OCI-LY7 (cell line): ENCODE results near the gene CPS1. TPM values are rescaled to one million over a fixed set of nuclear protein-coding genes. Genes with fewer than 3 reads are reported as not detected.

Experiments
- BruUV-seq: library from RNA; stranded (reverse); fragments of 400-500 nt; replicated peaks from 2 replicates; lab custom pipeline; 2021; lab: Mats Ljungman, UMichigan
- CTCF ChIA-PET: fragments of 300-600 bp; sonication (Branson Sonifier 250); formaldehyde crosslinking; loops from one replicate; lab custom pipeline; 2022; ENCODE audit warnings: antibody characterized with exemption; ENCODE audit not compliant: unreplicated experiment; lab: Charles Lee
- POLR2A ChIA-PET: fragments of 300-600 bp; sonication (Branson Sonifier 250); formaldehyde crosslinking; loops from one replicate; lab custom pipeline; 2022; ENCODE audit warnings: antibody characterized with exemption; lab: Charles Lee
- DNase-seq: peaks from one replicate; pipeline ENCODE4 v3.0.0-alpha.2; 2015; ENCODE audit warnings: low spot score
- H2AFZ ChIP-seq: fragments of 200-600 bp; sonication (generic), shearing (Covaris generic); 2 replicates; pipeline ENCODE4 v1.6.1; 2014; ENCODE audit warnings: mild to moderate bottlenecking, antibody characterized with exemption, low read length, moderate library complexity
- H3K27ac ChIP-seq: fragments of 200-600 bp; sonication (generic); 2 replicates; pipeline ENCODE4 v1.5.1; 2014; ENCODE audit warnings: mixed run types, low read depth, mild to moderate bottlenecking, moderate library complexity, low read length, inconsistent platforms; ENCODE audit not compliant: poor library complexity, severe bottlenecking
- H3K36me3 ChIP-seq: fragments of 200-600 bp; sonication (generic); 2 replicates; pipeline ENCODE4 v1.6.1; 2014; ENCODE audit warnings: mild to moderate bottlenecking, antibody characterized with exemption, low read length, moderate library complexity, mixed read lengths; ENCODE audit not compliant: insufficient read depth
- H3K4me1 ChIP-seq: fragments of 200-600 bp; sonication (generic); 2 replicates; pipeline ENCODE4 v1.5.1; 2014; ENCODE audit warnings: mild to moderate bottlenecking, low read length; ENCODE audit not compliant: insufficient read depth, poor library complexity, severe bottlenecking
- H3K4me2 ChIP-seq: fragments of 200-600 bp; sonication (generic); 2 replicates; pipeline ENCODE4 v1.6.1; 2014; ENCODE audit warnings: mild to moderate bottlenecking, low read length
- H3K4me3 ChIP-seq: fragments of 200-600 bp; sonication (generic); 2 replicates; pipeline ENCODE4 v1.5.1; 2014; ENCODE audit warnings: mild to moderate bottlenecking, low read depth, low read length; ENCODE audit not compliant: poor library complexity, severe bottlenecking
- H3K79me2 ChIP-seq: fragments of 200-600 bp; sonication (generic); 2 replicates; pipeline ENCODE4 v1.6.1; 2016; ENCODE audit warnings: low read depth, mild to moderate bottlenecking, low read length, moderate library complexity, mixed read lengths; ENCODE audit not compliant: insufficient read depth
- H3K9me2 ChIP-seq: fragments of 200-600 bp; sonication (generic); 2 replicates; pipeline ENCODE4 v1.6.1; 2016; ENCODE audit warnings: mild to moderate bottlenecking, low read length, mixed read lengths; ENCODE audit not compliant: insufficient read depth
- H3K9me3 ChIP-seq: fragments of 200-600 bp; sonication (generic); 2 replicates; pipeline ENCODE4 v1.6.1; 2014; ENCODE audit warnings: mild to moderate bottlenecking, mixed run types, low read length, mixed read lengths
- H4K20me1 ChIP-seq: fragments of 200-600 bp; sonication (generic); 2 replicates; pipeline ENCODE4 v1.6.1; 2014; ENCODE audit warnings: mild to moderate bottlenecking, antibody characterized with exemption, low read length, moderate library complexity, mixed read lengths; ENCODE audit not compliant: insufficient read depth
- EZH2phosphoT487 ChIP-seq: fragments of 200-600 bp; sonication (generic); IDR thresholded peaks from 2 replicates; pipeline ENCODE4 v1.6.1; 2018; ENCODE audit warnings: low read depth, borderline replicate concordance, mild to moderate bottlenecking, mixed run types, antibody characterized with exemption, low read length, moderate library complexity, mixed read lengths
- intact Hi-C: fragments of 100-400 bp; cut with micrococcal nuclease; formaldehyde crosslinking; loops from one replicate; pipeline ENCODE4 v1.10.0; 2022; ENCODE audit not compliant: unreplicated experiment
- total RNA-seq, 2 experiments: library from RNA; depleted of rRNA in 1 of 2; stranded (reverse); fragments of >200 nt in 1 of 2; shearing (Covaris generic) in 1 of 2; gene quantifications; 2 replicates each; pipeline ENCODE4 v1.2.3, GENCODE V29; 2014 to 2022
- TF ChIP-seq, protein P1 (sequence below): fragments of 200-600 bp; sonication (generic); conservative IDR thresholded peaks from 2 replicates; pipeline ENCODE4 v1.5.1; 2014; ENCODE audit warnings: mild to moderate bottlenecking, antibody characterized with exemption, low read length, moderate library complexity, mixed read lengths

CPS1 gene
- total RNA-seq, 2 experiments from 2014 or later: 0.06 to 0.27 TPM

DNA sequence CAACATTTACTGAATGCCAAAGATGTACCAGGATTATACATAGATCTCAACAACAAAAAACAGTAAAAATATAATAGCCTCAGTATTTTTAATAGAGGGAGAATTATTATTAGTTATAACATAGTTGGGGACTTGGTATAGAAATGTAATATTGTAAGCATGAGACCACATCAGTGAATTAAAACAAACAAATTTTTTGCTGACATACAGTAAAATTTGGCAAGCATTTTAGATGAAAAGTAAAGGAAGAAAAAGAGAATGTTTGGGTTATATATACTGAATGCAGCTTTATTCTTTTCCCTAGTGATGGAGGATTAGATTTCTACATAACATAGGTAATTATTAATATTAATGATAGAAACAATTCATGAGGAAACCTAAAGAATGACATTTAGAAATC lies 10.9 kb downstream of the CPS1 start:
- intact Hi-C loops: no loop called here
- Histone ChIP-seq H3K27ac (no peak overlapping the region), H3K9me2 (no peaks in the 10 kb centered on the region), H2AFZ (no peak overlapping the region), H3K4me1 (no peaks in the 10 kb centered on the region), H3K36me3 (no peaks in the 10 kb centered on the region), H3K4me3 (no peak overlapping the region), H3K9me3 (no peaks in the 10 kb centered on the region), H3K4me2 (no peak overlapping the region), H4K20me1 (no peaks in the 10 kb centered on the region), H3K79me2 (no peaks in the 10 kb centered on the region)
- TF ChIP-seq EZH2phosphoT487: no peak
- TF ChIP-seq, protein P1, sequence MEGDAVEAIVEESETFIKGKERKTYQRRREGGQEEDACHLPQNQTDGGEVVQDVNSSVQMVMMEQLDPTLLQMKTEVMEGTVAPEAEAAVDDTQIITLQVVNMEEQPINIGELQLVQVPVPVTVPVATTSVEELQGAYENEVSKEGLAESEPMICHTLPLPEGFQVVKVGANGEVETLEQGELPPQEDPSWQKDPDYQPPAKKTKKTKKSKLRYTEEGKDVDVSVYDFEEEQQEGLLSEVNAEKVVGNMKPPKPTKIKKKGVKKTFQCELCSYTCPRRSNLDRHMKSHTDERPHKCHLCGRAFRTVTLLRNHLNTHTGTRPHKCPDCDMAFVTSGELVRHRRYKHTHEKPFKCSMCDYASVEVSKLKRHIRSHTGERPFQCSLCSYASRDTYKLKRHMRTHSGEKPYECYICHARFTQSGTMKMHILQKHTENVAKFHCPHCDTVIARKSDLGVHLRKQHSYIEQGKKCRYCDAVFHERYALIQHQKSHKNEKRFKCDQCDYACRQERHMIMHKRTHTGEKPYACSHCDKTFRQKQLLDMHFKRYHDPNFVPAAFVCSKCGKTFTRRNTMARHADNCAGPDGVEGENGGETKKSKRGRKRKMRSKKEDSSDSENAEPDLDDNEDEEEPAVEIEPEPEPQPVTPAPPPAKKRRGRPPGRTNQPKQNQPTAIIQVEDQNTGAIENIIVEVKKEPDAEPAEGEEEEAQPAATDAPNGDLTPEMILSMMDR: no peak
- BruUV-seq: no TSS peak
- no peak for DNase-seq
- CTCF ChIA-PET: no interaction called here
- POLR2A ChIA-PET: no interaction called here

- no peak for DNase-seq
- no TSS peak for BruUV-seq
- no peaks in the 10 kb centered on the region for H3K9me2 ChIP-seq
- no peaks in the 10 kb centered on the region for H4K20me1 ChIP-seq
- H2AFZ ChIP-seq: no peak overlapping the region
- ChIA-PET CTCF (no interaction called here), POLR2A (no interaction called here)
- H3K79me2 ChIP-seq: no peaks in the 10 kb centered on the region
- no peak overlapping the region for H3K27ac ChIP-seq
- no peaks in the 10 kb centered on the region for H3K4me1 ChIP-seq
- intact Hi-C loops: no loop called here
- TF ChIP-seq, protein P1: no peak
- no peak for TF ChIP-seq EZH2phosphoT487
- no peak overlapping the region for H3K4me2 ChIP-seq
- H3K36me3 ChIP-seq: no peaks in the 10 kb centered on the region
- H3K9me3 ChIP-seq: no peaks in the 10 kb centered on the region
- no peak overlapping the region for H3K4me3 ChIP-seq
Measured at GRCh38 chr2:210568108-210568507, 11.7 kb downstream of the CPS1 start.

- H3K4me2 ChIP-seq: no peak overlapping the region
- no peak overlapping the region for H3K4me3 ChIP-seq
- H4K20me1 ChIP-seq: no peaks in the 10 kb centered on the region
- peak; percentile 60 for DNase-seq
- H3K9me2 ChIP-seq: no peaks in the 10 kb centered on the region
- ChIA-PET POLR2A (no interaction called here), CTCF (no interaction called here)
- intact Hi-C loops: loop anchor here (5.0 kb wide), 1 partner anchor 130 kb away; no protein-coding TSS in a partner anchor
- BruUV-seq: no TSS peak
- H3K79me2 ChIP-seq: no peaks in the 10 kb centered on the region
- H3K4me1 ChIP-seq: no peaks in the 10 kb centered on the region
- H3K27ac ChIP-seq: no peak overlapping the region
- no peaks in the 10 kb centered on the region for H3K9me3 ChIP-seq
- H3K36me3 ChIP-seq: no peaks in the 10 kb centered on the region
- no peak overlapping the region for H2AFZ ChIP-seq
- TF ChIP-seq, protein P1: peak; percentile 91
- no peak for TF ChIP-seq EZH2phosphoT487
Measured at GRCh38 chr2:210577263-210578071, 21.1 kb downstream of the CPS1 start.
